Stimulated activated CD8-positive, alpha-beta memory T cell treated with anti-CD3 and anti-CD28 coated beads, Interleukin-12 subunit alpha, Interleukin-12 subunit beta, amount 100 ng/mL, for 1 hour (primary cell): ENCODE measurements around the gene ZKSCAN4.

Source experiments
- DNase-seq: peaks from one replicate; pipeline ENCODE4 v3.0.0-alpha.2; 2020; ENCODE audit warnings: low read depth

The ZKSCAN4 gene

GRCh38 chr6:28248916-28249315 is 3.2 kb downstream of the ZKSCAN4 start:
- no peak for DNase-seq

GRCh38 chr6:28245206-28245941 is 6.7 kb downstream of the ZKSCAN4 start:
- DNase-seq, result no peak

GRCh38 chr6:28243946-28244345 is 8.1 kb downstream of the ZKSCAN4 start:
- DNase-seq, result no peak

- no peak for DNase-seq
Measured at GRCh38 chr6:28240471-28240870, 11.6 kb downstream of the ZKSCAN4 start.

GRCh38 chr6:28239636-28240035 is 12.4 kb downstream of the ZKSCAN4 start:
- DNase-seq, result no peak

- no peak for DNase-seq
Measured at GRCh38 chr6:28235912-28236452, 16.1 kb downstream of the ZKSCAN4 start.

GRCh38 chr6:28232785-28233184 is 19.3 kb downstream of the ZKSCAN4 start:
- no peak for DNase-seq

GRCh38 chr6:28226460-28226859 is 25.6 kb downstream of the ZKSCAN4 start:
- DNase-seq, result no peak

- DNase-seq, result no peak
Measured at GRCh38 chr6:28225056-28225834, 26.8 kb downstream of the ZKSCAN4 start, which contains the start of gene ZSCAN9. Gene ZSCAN9 (plus strand): TSS chr6:28225275. CDS start chr6:28227085, 1,810 bp downstream.

- DNase-seq, result no peak
Measured at GRCh38 chr6:28224131-28225055, 27.7 kb downstream of the ZKSCAN4 start.

GRCh38 chr6:28220257-28221133 is 31.6 kb downstream of the ZKSCAN4 start:
- DNase-seq, result no peak

GRCh38 chr6:28218312-28219248 is 33.5 kb downstream of the ZKSCAN4 start:
- no peak for DNase-seq

GRCh38 chr6:28217890-28218289 is 34.2 kb downstream of the ZKSCAN4 start:
- no peak for DNase-seq

- DNase-seq, result no peak
Measured at GRCh38 chr6:28215425-28215824, 36.6 kb downstream of the ZKSCAN4 start.

GRCh38 chr6:28213213-28213523 is 38.9 kb downstream of the ZKSCAN4 start:
- DNase-seq, result no peak

- DNase-seq, result no peak
Measured at GRCh38 chr6:28212510-28213212, 39.4 kb downstream of the ZKSCAN4 start.

GRCh38 chr6:28211840-28212509 is 40.1 kb downstream of the ZKSCAN4 start:
- DNase-seq, result no peak

- DNase-seq, result no peak
Measured at GRCh38 chr6:28209753-28210535, 42.1 kb downstream of the ZKSCAN4 start.
